HG03521 (cell line): ENCODE data around the gene BLVRB.
"Not testable (repeated sequence)": the region's sequence is repeated elsewhere in the genome, so short reads cannot be mapped to it uniquely, and the experiment has no call there.

Experiments used
- ATAC-seq: cut with Tn5 transposase; IDR thresholded peaks from one replicate; pipeline ENCODE4 v1.9.1; 2021; ENCODE audit warnings: mild to moderate bottlenecking, moderate library complexity; ENCODE audit not compliant: unreplicated experiment

Gene BLVRB

DNA sequence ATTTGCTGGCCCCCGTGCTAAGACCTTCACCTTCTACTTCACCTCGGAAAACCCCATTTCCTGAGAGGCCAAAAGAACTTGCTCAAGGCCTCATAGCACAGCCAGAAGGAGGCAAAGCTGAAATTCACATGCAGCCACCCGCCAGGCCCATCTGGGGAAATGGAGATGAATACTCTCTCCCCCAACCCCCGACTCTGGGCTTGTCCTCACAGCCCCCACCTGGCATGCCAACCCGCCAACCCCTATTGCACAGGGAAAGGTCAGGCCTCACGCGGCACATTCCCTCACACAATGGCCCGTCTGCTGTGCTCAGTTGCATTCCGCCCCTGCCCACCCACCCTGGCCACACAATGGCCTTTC, 55.5 kb downstream of the BLVRB start:
- ATAC-seq: no peak

DNA sequence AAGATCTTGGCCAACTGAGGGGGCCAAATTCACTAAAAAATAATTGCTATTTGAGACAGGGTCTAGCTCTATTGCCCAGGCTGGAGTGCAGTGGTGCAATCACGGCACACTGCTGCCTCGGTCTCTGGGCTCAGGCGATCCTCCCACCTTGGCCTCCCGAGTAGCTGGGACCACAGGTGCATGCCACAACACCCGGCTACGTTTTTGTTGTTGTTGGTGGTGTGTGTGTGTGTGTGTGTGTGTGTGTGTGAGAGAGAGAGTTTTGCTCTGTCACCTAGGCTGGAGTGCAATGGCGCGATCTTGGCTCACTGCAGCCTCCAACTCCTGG, 57.0 kb downstream of the BLVRB start:
- ATAC-seq: not testable (repeated sequence)

DNA sequence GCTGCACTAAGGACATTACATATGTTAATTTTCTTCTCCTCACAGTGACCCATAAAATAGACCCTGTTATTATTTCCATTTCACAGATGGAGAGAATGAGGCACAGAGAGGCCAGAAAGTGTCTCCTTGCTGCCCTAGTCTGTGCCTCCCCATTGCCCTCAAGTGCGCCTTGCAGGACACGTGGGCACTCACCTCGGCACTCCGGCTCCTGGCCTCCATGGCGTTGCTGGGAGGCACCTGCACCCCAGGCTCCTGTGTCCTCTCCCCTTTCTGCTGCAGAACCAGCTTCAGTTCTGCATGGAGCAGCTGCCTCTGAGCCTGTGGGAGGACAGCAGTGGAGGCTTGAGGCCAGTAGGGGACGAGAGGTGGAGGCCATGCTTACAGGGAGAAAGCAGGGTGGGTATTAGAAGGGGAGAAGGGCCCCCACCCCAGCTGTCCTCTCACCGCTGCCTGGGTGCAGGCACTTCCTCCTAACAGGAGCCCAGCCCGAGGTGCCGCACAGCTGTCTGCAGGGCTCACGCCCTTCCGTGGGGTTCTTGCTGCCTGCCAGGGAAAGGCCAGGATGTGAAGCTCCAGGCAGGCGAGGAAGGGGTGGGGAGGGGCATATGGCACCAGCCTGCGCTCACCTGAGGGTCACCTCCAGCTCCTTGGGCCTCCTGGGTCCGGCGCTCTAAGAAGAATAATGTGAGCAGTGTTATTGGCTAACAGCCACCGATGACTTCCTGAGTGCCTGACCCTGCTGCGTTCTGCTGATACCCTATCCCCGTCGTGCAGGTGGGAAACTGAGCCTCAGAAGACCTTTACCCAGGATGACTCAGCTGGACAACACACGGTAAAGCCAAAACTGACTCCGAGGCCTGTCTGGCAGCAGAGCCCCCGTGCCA, 57.6 kb downstream of the BLVRB start:
- ATAC-seq: no peak

DNA sequence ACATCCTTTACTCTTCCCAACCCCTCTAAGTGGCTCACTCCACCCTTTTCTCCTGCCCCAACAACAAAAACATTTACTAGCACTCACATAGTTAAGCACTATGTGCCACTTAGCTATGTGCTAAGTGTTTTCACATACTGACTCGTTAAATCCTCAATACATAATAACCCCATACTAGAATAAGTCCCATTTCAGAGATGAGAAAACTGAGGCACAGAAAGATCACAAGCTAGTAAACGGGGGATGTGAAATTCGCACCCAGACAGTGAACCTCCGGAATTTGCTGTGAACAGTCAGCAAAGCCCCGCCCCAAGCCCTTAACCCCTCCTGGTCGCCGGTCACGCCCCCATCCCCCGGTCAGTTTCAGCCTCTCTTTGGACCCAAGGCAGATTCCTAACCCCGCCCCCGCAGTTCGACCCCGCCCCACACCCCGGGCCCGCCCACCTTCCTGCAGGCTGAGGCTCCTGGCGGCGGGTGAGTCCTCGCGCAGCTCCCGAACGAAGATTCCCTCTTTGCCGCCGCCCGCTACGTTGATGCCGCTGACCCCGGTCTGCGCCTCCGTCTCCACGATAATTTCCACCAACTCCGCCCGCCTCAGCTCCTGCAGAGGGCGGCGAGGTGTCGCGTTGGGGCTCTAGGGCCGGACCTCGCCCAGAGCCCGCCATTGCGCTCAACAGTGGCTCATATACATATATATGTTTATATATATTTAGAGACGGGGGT, 62.1 kb downstream of the BLVRB start:
- ATAC-seq: peak; percentile 61

DNA sequence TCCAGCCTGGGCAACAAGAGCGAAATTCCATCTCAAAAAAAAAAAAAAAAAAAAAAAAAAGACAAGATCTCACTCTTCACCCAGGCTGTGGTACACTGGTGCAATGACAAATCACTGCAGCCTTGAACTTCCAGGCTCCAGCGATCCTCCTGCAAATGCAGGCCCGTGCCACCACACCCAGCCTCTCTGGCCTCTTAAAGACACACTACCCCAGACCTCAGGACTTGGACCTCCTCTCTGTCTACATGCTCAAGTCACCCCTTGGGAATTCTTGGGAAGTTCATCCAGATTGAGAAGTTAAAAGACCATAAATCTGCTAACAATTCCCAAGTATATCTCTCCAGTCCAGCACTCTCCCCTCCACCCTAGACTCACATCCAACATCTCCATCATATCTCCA, 65.0 kb downstream of the BLVRB start:
- no peak for ATAC-seq

DNA sequence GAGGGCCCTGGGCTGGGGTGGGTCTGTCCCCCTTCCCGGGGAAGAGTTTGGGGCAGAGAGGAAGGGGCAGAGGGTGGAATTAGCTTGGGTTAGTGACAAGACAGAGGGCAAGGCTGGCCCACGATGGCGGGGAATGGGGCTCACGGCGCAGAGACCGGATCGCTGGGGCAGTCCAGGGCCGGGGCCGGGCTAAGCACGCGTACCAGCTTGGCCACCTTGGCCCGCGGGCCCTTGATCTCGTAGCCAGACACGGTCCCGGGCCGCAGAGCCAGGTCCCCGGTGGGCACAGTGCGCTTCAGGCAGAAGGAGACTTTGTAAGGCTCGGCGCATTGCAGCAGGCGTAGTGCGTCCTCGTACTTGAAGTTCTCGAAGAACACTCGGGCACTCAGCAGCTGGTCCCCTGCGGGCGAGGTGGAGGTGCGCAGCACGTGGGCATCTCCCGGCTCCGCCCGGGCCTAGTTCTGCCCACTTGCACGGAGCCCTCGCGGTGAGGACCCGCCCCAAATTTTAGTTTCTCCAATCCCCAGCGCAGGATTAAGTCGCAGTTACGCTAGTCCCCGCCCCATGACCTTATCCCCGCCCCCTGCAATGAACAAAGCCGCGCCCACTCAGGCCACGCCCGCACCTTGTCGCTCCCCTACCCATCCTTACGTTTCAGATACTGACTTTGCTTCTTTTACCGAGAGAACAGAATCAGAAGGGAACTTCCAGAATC, 67.0 kb downstream of the BLVRB start:
- no peak for ATAC-seq
